Endothelial cell (in vitro differentiated cells): Measurements from ENCODE around the gene STRIP1. TPM values are rescaled to one million over a fixed set of nuclear protein-coding genes. Genes with fewer than 3 reads are reported as not detected.

Experiments
- DNase-seq: peaks from one replicate; pipeline ENCODE4 v3.0.0; 2021; ENCODE audit warnings: low spot score
- H3K27ac Mint-ChIP-seq: one replicate; pipeline ENCODE4 v1.8.0; 2021; ENCODE audit warnings: mixed read lengths, inconsistent platforms; ENCODE audit not compliant: unreplicated experiment
- H3K27me3 Mint-ChIP-seq: one replicate; pipeline ENCODE4 v1.8.0; 2021; ENCODE audit warnings: mild to moderate bottlenecking, moderate library complexity, mixed read lengths, inconsistent platforms; ENCODE audit not compliant: unreplicated experiment
- H3K36me3 Mint-ChIP-seq: one replicate; pipeline ENCODE4 v1.8.0; 2021; ENCODE audit warnings: mild to moderate bottlenecking, low read depth, mixed read lengths, inconsistent platforms; ENCODE audit not compliant: unreplicated experiment
- H3K4me1 Mint-ChIP-seq: one replicate; pipeline ENCODE4 v1.8.0; 2021; ENCODE audit warnings: mild to moderate bottlenecking, mixed read lengths, inconsistent platforms; ENCODE audit not compliant: unreplicated experiment
- H3K4me3 Mint-ChIP-seq: one replicate; pipeline ENCODE4 v1.8.0; 2021; ENCODE audit warnings: mild to moderate bottlenecking, mixed read lengths, inconsistent platforms; ENCODE audit not compliant: unreplicated experiment
- H3K9me3 Mint-ChIP-seq: one replicate; pipeline ENCODE4 v1.8.0; 2021; ENCODE audit warnings: mixed read lengths, inconsistent platforms; ENCODE audit not compliant: unreplicated experiment
- CTCF ChIP-seq: fragments of 200-600 bp; sonication (generic); IDR thresholded peaks from one replicate; pipeline ENCODE4 v1.5.0; 2021; ENCODE audit warnings: antibody characterized with exemption; ENCODE audit not compliant: unreplicated experiment
- total RNA-seq: library from RNA; stranded (reverse); fragmentation: NEBNext Ultra II Directional; extraction: Animal tissue kit (Norgen Biotek cat#: 25700); gene quantifications from one replicate; pipeline ENCODE4 v1.2.1, GENCODE V29; 2021; ENCODE audit not compliant: unreplicated experiment

Gene STRIP1
- total RNA-seq, 1 donor from 2014 or later: 65.0 TPM

GRCh38 chr1:110098222-110099026 lies 64.0 kb downstream of the STRIP1 start:
- H3K36me3 Mint-ChIP-seq: peaks cover 4% of the 10 kb centered on the region
- no peak overlapping the region for H3K27ac Mint-ChIP-seq
- H3K4me1 Mint-ChIP-seq: peaks cover 18% of the 10 kb centered on the region
- peaks cover 18% of the 10 kb centered on the region for H3K27me3 Mint-ChIP-seq
- DNase-seq: no peak
- TF ChIP-seq CTCF: no peak
- H3K4me3 Mint-ChIP-seq: no peak overlapping the region
- no peaks in the 10 kb centered on the region for H3K9me3 Mint-ChIP-seq

GRCh38 chr1:110100335-110100734 lies 65.9 kb downstream of the STRIP1 start:
- Mint-ChIP-seq H3K9me3 (no peaks in the 10 kb centered on the region), H3K4me3 (no peak overlapping the region), H3K27me3 (peaks cover 17% of the 10 kb centered on the region), H3K36me3 (peaks cover 4% of the 10 kb centered on the region), H3K4me1 (peaks cover 22% of the 10 kb centered on the region), H3K27ac (no peak overlapping the region)
- no peak for DNase-seq
- no peak for TF ChIP-seq CTCF

GRCh38 chr1:110102081-110102480 lies 67.7 kb downstream of the STRIP1 start:
- Mint-ChIP-seq H3K4me1 (peaks cover 22% of the 10 kb centered on the region), H3K9me3 (no peaks in the 10 kb centered on the region)

More at GRCh38 chr1:110102081-110102480, 67.7 kb downstream of the STRIP1 start:
- H3K36me3 Mint-ChIP-seq: peaks cover 4% of the 10 kb centered on the region
- H3K27me3 Mint-ChIP-seq: peaks cover 6% of the 10 kb centered on the region
- no peak overlapping the region for H3K4me3 Mint-ChIP-seq
- H3K27ac Mint-ChIP-seq: no peak overlapping the region
- TF ChIP-seq CTCF: no peak
- no peak for DNase-seq

Other genes starting within 250 kb of the STRIP1 start
- gene CSF1, start 123.8 kb upstream of the STRIP1 start, total RNA-seq: 2.1 TPM
- gene AHCYL1, start 49.9 kb upstream of the STRIP1 start, total RNA-seq: 63.7 TPM
- not detected for gene ALX3, start 36.0 kb downstream of the STRIP1 start, total RNA-seq
- not detected for gene UBL4B, start 77.8 kb downstream of the STRIP1 start, total RNA-seq
- 46.1 TPM for gene SLC6A17, start 115.9 kb downstream of the STRIP1 start, total RNA-seq
- gene KCNC4, start 175.7 kb downstream of the STRIP1 start, total RNA-seq: 37.4 TPM